Osteoblast (primary cell): ENCODE measurements around the gene GALM. TPM values are rescaled to one million over a fixed set of nuclear protein-coding genes. Genes with fewer than 3 reads are reported as not detected.
"Not testable (repeated sequence)": the region's sequence is repeated elsewhere in the genome, so short reads cannot be mapped to it uniquely, and the experiment has no call there.

Experiments used
- DNase-seq: peaks from one replicate; pipeline ENCODE4 v3.0.0; 2011; ENCODE audit warnings: low spot score, mixed read lengths; ENCODE audit not compliant: insufficient read length; ENCODE audit errors: missing footprints
- H2AFZ ChIP-seq: 2 replicates; pipeline ENCODE4 v1.6.0; 2011; ENCODE audit warnings: mild to moderate bottlenecking, low read length
- H3K27ac ChIP-seq: 2 replicates; pipeline ENCODE4 v1.5.1; 2011; ENCODE audit warnings: mild to moderate bottlenecking, low read depth, low read length, moderate library complexity
- H3K27me3 ChIP-seq: 2 replicates; pipeline ENCODE4 v1.6.0; 2012; ENCODE audit warnings: mild to moderate bottlenecking, control low read depth, inconsistent platforms, low read length, moderate library complexity; ENCODE audit not compliant: insufficient read depth
- H3K36me3 ChIP-seq: 2 replicates; pipeline ENCODE4 v1.5.1; 2011; ENCODE audit warnings: mild to moderate bottlenecking, low read length, control low read depth, moderate library complexity; ENCODE audit not compliant: insufficient read depth
- H3K4me1 ChIP-seq: 2 replicates; pipeline ENCODE4 v1.5.1; 2011; ENCODE audit warnings: mild to moderate bottlenecking, low read length, control low read depth, moderate library complexity; ENCODE audit not compliant: insufficient read depth
- H3K4me2 ChIP-seq: 2 replicates; pipeline ENCODE4 v1.6.0; 2011; ENCODE audit warnings: mild to moderate bottlenecking, low read length; ENCODE audit not compliant: insufficient read depth
- H3K4me3 ChIP-seq: fragments of 200-600 bp; sonication (generic); 3 replicates; pipeline ENCODE4 v1.5.1; 2012; ENCODE audit warnings: mild to moderate bottlenecking, low read length, inconsistent platforms; ENCODE audit not compliant: insufficient read depth
- H3K79me2 ChIP-seq: 2 replicates; pipeline ENCODE4 v1.6.0; 2012; ENCODE audit warnings: mild to moderate bottlenecking, low read length, control low read depth, inconsistent platforms; ENCODE audit not compliant: insufficient read depth
- H3K9me3 ChIP-seq: 2 replicates; pipeline ENCODE4 v1.5.1; 2011; ENCODE audit warnings: low read depth, low read length, control low read depth
- H4K20me1 ChIP-seq: 2 replicates; pipeline ENCODE4 v1.6.0; 2012; ENCODE audit warnings: mild to moderate bottlenecking, low read length, control low read depth; ENCODE audit not compliant: insufficient read depth
- CTCF ChIP-seq: IDR thresholded peaks from 2 replicates; pipeline ENCODE4 v1.5.1; 2011; ENCODE audit warnings: mild to moderate bottlenecking, low read depth, low read length, moderate library complexity; ENCODE audit errors: extremely low read depth
- total RNA-seq: library from RNA; depleted of rRNA; stranded (reverse); fragments of >200 nt; gene quantifications from 2 replicates; pipeline ENCODE4 v1.2.3, GENCODE V29; 2012

GALM gene
- total RNA-seq, 1 donor = 50.7 TPM

DNA sequence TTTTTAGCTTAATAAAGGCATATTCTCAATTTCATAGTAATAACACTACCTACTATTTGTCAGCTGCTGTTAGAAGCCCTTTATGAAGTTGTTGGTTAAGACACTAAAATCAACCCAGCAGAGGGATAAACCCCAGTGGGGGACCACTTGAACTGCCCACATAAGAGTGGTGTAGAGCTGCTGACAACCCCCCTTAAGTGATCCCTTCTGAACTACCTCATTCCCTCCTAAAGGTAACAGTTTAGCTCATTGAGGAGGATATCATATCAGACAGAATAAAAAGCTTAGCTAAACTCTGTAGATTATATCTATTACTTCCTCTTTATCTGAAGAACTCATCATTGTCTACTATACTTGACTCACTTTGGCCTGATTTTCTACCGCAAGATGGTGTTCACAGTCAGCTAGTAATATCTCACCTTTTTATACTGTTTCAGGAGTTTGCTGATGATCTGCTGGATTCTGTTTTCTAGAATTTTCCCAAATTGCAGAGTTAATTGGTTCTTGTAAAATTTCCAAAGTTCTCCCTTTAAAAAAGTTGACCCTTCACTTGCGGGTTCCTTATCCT, 16.2 kb downstream of the GALM start:
- Histone ChIP-seq H3K79me2 (no peaks in the 10 kb centered on the region), H3K4me2 (no peak overlapping the region), H3K36me3 (peaks cover 32% of the 10 kb centered on the region), H3K9me3 (no peaks in the 10 kb centered on the region), H4K20me1 (no peaks in the 10 kb centered on the region), H3K27me3 (no peaks in the 10 kb centered on the region), H3K4me1 (no peaks in the 10 kb centered on the region), H3K27ac (no peak overlapping the region), H3K4me3 (no peak overlapping the region), H2AFZ (no peak overlapping the region)
- no peak for DNase-seq
- no peak for TF ChIP-seq CTCF

DNA sequence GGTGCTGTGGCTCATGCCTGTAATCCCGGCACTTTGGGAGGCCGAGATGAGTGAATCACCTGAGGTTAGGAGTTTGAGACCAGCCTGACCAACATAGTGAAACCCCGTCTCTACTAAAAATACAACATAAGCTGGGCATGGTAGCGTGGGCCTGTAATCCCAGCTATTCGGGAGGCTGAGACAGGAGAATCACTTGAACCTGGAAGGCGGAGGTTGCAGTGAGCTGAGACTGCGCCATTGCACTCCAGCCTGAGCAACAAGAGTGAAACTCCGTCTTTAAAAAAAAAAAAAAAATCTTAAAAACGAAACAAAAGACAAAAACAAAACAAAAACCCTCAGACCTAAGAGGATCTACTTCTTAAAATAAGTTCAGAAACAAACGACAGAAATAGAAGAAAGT, 16.7 kb downstream of the GALM start:
- H3K4me2 ChIP-seq, H3K27me3 ChIP-seq, H2AFZ ChIP-seq, H4K20me1 ChIP-seq, H3K79me2 ChIP-seq, H3K4me3 ChIP-seq, H3K27ac ChIP-seq, H3K9me3 ChIP-seq, DNase-seq, H3K4me1 ChIP-seq: not testable (repeated sequence)
- peaks cover 30% of the 10 kb centered on the region for H3K36me3 ChIP-seq

- no peak overlapping the region for H3K4me3 ChIP-seq
- H3K36me3 ChIP-seq = peaks cover 27% of the 10 kb centered on the region
- DNase-seq = no peak
- H3K27ac ChIP-seq = no peak overlapping the region
- no peaks in the 10 kb centered on the region for H4K20me1 ChIP-seq
- no peaks in the 10 kb centered on the region for H3K4me1 ChIP-seq
- no peak for TF ChIP-seq CTCF
- H3K79me2 ChIP-seq = no peaks in the 10 kb centered on the region
- H3K4me2 ChIP-seq = no peak overlapping the region
- no peaks in the 10 kb centered on the region for H3K27me3 ChIP-seq
- no peak overlapping the region for H2AFZ ChIP-seq
- H3K9me3 ChIP-seq = no peaks in the 10 kb centered on the region
These were observed 17.9 kb downstream of the GALM start for GRCh38 chr2:38683766-38684165.

DNA sequence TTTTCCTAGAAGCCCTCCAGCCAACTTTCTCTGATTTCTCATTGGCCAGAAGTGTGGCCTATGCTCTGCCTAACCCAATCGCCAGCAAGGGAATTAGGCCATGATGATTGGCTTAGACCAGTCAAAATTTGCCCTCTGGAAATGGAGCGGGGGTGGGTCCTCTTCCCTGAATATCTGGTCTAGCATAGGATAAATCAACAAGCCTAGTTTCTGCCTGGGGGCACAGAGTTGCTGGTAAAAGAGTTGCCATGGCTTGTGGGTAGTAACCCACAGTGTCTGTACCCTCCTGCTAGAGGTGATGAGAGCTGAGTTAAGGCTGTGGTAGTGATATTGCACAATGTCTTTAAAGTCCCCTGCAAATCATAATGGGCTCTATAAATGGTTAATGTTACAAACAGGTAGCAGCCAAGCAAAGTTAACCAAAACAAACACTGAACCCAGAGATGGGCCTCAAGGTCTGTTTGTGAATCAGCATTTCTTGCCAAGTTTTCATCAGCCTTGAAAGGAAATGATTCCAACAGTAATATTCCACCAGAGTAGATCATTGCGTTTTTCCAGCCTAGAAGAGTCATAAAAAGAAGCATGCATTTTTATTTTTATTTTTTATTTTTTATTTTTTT, 19.3 kb downstream of the GALM start:
- Histone ChIP-seq H3K36me3 (peaks cover 20% of the 10 kb centered on the region), H3K79me2 (no peaks in the 10 kb centered on the region)

More for the DNA sequence above, 19.3 kb downstream of the GALM start:
- DNase-seq = peak; percentile 51
- H3K4me1 ChIP-seq = peaks cover 4% of the 10 kb centered on the region
- H3K27ac ChIP-seq = no peak overlapping the region
- no peak overlapping the region for H3K4me3 ChIP-seq
- TF ChIP-seq CTCF = no peak
- no peak overlapping the region for H3K4me2 ChIP-seq
- H2AFZ ChIP-seq = no peak overlapping the region
- H3K27me3 ChIP-seq = no peaks in the 10 kb centered on the region
- no peaks in the 10 kb centered on the region for H3K9me3 ChIP-seq
- no peaks in the 10 kb centered on the region for H4K20me1 ChIP-seq
